Activated CD8-positive, alpha-beta memory T cell treated with anti-CD3 and anti-CD28 coated beads for 48 hours (primary cell): Measurements from ENCODE around the gene MBNL2.

Source experiments
- DNase-seq, 3 experiments: peaks; one replicate each; pipeline ENCODE4 v3.0.0-alpha.2; 2020; ENCODE audit warnings: low read depth in 2 of 3, low spot score in 2 of 3

The MBNL2 gene

DNA sequence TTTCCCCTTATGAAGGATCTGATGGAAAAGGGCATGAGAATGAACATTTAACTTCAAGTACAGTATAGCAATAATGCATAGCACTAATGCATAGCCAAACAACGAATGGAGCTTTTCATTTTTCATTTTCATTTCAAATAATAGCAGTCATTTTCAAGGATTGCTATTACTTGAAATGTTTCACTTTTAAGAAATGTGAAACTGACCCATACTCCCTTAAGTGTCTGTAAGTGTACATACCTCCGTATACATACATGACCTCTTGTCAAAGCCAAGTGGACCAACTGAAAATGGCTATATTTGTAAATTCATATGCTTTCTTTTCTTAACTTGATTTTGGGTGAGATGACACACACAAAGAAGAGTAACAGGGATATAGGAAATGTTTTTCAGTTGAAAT is 215.6 kb downstream of the MBNL2 start:
- DNase-seq, result no peak

DNA sequence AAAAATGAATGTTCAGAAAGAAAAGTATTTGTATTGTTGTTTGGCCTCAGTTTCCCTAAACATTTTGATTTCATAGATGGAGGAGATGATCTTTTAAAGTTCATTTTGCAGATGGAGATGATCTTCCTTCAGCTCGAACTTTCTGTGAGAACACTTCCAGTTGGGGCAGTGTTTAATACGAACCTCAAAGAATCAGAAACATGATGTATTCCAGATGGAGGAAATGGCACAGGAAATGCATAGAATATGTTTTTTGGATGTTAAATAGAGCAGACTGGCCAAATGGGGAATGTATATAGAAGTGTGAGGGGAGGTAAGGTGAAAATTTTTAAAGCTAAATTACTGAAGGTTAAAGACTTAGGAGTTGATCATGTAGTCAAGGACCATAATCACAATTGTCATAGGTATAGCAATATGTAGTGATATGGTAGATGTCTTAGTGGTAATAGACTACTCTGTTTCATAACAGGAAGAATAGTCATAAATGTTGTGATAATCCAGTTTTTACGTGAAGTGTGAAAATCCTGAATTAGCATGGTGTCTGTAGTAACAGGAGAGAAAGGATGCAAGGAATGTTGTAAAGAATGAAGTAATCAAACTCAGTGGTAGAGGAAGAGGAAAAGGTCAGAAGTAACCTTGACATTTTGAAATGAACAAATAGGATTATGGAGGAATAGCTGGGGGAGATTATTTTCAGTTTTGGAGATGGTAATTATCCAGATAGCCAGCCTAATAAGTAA is 216.9 kb downstream of the MBNL2 start:
- no peak for DNase-seq

DNA sequence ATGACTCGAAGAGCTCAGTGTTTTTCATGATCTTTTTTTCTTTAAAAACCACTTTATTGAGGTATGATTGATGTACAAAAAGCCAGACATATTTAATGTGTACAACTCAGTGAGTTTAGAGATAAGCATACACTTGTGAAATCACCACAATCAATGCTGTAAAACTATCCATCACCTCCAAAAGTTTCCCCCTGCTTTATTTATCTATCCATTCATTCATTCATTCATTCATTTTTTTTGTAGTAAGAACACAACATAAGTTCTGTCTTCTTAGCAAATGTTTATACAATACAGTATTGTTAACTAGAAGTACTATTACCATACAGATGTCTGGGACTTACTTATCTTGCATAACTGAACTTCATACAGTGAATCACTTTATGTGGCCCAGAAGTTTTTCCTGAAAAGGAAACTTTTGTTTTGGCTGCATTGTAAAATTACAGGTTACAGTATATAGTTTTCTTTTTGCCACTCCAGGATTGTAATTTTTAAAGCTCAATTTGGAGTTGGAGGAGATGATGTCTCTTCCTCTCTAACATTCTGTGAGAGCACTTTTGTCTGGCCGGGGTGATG is 218.6 kb downstream of the MBNL2 start:
- no peak for DNase-seq

DNA sequence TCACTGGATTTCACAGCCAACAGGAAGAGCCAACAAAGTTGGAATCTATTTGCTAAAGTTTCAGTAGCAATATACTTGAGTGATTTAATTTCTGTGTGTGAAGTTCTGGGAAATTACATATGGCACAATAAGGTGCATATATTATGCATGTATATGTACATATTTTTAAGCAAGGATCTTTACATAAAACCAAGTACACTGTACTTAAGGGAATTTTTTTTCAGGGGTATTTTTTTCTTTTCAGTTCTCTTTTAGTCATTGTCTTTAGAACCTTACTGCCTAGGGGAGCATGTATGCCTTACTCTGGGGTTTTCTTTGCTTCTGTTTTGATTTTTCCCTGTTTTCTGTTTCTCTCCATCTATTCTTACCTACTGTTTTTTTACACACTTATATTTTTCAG is 219.2 kb downstream of the MBNL2 start:
- no peak for DNase-seq
